HG03103 (cell line): ENCODE data around the gene ATRN.

Experiments
- ATAC-seq: cut with Tn5 transposase; IDR thresholded peaks from one replicate; pipeline ENCODE4 v1.9.1; 2021; ENCODE audit warnings: low read depth; ENCODE audit not compliant: unreplicated experiment

Gene ATRN

GRCh38 chr20:3671986-3672546 is 201.2 kb downstream of the ATRN start:
- ATAC-seq = no peak

GRCh38 chr20:3672547-3673171 is 201.8 kb downstream of the ATRN start:
- ATAC-seq = no peak

- ATAC-seq = no peak
Observed at GRCh38 chr20:3673221-3674070, 202.6 kb downstream of the ATRN start.

GRCh38 chr20:3674447-3674846 is 203.6 kb downstream of the ATRN start:
- no peak for ATAC-seq

- ATAC-seq = no peak
Observed at GRCh38 chr20:3674995-3675900, 204.4 kb downstream of the ATRN start.

- ATAC-seq = no peak
Observed at GRCh38 chr20:3677733-3678132, 206.9 kb downstream of the ATRN start.

GRCh38 chr20:3678198-3678597 is 207.4 kb downstream of the ATRN start:
- ATAC-seq = no peak

- no peak for ATAC-seq
Observed at GRCh38 chr20:3678856-3679720, 208.3 kb downstream of the ATRN start.

- no peak for ATAC-seq
Observed at GRCh38 chr20:3679749-3680700, 209.2 kb downstream of the ATRN start.

GRCh38 chr20:3680701-3681351 is 210.0 kb downstream of the ATRN start:
- no peak for ATAC-seq

GRCh38 chr20:3681352-3681930 is 210.6 kb downstream of the ATRN start:
- no peak for ATAC-seq

- no peak for ATAC-seq
Observed at GRCh38 chr20:3681931-3682781, 211.3 kb downstream of the ATRN start, which contains the start of gene ADAM33. Gene ADAM33, minus strand, starts transcription at chr20:3682010. Its CDS starts 6 bp downstream, at chr20:3682004.

- no peak for ATAC-seq
Observed at GRCh38 chr20:3685341-3685740, 214.5 kb downstream of the ATRN start.

- ATAC-seq = no peak
Observed at GRCh38 chr20:3686421-3686820, 215.6 kb downstream of the ATRN start.

GRCh38 chr20:3686867-3687321 is 216.1 kb downstream of the ATRN start:
- ATAC-seq = no peak

- ATAC-seq = no peak
Observed at GRCh38 chr20:3687655-3688054, 216.8 kb downstream of the ATRN start.

GRCh38 chr20:3689978-3690377 is 219.2 kb downstream of the ATRN start:
- ATAC-seq = no peak
